Stomach (tissue), 4 donors: ENCODE data around the gene TECPR1.

Source experiments
- CTCF ChIP-seq, 7 experiments: fragments of 450-650 bp in 4 of 7; fragments of 200-600 bp in 3 of 7; sonication (generic) in 3 of 7; IDR thresholded peaks; one replicate each; pipeline ENCODE4 v1.5.1; 2016 to 2019; ENCODE audit warnings: antibody characterized with exemption in 7 of 7, control low read depth in 2 of 7, mild to moderate bottlenecking in 1 of 7
- POLR2A ChIP-seq, 4 donors: fragments of 450-650 bp; IDR thresholded peaks; one replicate each; pipeline ENCODE4 v1.6.1; 2016; ENCODE audit warnings: antibody characterized with exemption in 4 of 4, control low read depth in 2 of 4, mild to moderate bottlenecking in 1 of 4, moderate library complexity in 1 of 4

GRCh38 chr7:98222533-98223195, 29.4 kb downstream of the TECPR1 start:
- no peak for TF ChIP-seq CTCF (IDR thresholded peaks at IDR 0.05)
- TF ChIP-seq POLR2A (IDR thresholded peaks at IDR 0.05): no peak
